ENCODE measurements around the gene NFKB2.
A peak's percentile ranks its signal among the peaks of the same experiment; 100 is the strongest.

DNA sequence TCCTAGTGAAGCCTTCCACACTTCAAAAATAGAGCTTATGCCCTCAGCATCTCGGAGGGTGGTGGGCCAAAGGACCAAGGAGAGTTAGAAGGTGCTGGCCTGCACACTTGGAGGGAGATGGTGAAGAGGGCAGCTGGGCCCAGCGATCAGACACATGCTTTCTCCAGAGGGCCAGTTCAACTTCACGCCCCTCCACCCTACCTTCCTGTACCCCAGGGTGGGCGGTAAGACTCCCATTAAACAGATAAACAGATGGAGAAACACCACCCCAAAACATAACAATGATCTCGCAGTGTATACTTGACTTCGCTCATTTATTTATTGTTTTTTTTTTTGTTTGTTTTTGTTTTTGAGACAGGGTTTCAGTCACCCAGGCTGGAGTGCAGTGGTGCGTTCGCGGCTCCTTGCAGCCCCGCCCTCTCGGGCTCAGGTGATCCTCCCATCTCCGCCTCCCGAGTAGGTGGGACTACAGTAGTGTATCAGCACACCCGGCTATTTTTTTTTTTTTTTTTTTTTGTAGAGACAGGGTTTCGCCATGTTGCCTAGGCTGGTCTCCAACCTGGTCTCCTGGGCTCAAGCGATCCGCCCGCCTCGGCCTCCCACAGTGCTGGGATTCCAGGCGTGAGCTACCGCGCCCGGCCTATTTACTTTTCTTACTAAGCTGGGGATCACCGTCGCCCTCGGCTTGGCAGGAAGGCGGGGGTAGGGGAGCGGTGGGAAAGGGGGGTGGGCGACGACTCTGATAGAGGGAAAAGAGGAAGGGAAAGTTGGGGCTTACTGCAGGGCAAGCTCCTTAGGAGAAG is 54.0 kb downstream of the NFKB2 start:
- TF ChIP-seq POLR2AphosphoS5 (IDR thresholded peaks at IDR 0.05; ENCODE audit: insufficient read depth in 1 of 2, low read depth in 1 of 2) (peak in 1 of 2 donors; percentile 30), POLR2A (IDR thresholded peaks at IDR 0.05) (no peak)
- TF ChIP-seq, protein P1, sequence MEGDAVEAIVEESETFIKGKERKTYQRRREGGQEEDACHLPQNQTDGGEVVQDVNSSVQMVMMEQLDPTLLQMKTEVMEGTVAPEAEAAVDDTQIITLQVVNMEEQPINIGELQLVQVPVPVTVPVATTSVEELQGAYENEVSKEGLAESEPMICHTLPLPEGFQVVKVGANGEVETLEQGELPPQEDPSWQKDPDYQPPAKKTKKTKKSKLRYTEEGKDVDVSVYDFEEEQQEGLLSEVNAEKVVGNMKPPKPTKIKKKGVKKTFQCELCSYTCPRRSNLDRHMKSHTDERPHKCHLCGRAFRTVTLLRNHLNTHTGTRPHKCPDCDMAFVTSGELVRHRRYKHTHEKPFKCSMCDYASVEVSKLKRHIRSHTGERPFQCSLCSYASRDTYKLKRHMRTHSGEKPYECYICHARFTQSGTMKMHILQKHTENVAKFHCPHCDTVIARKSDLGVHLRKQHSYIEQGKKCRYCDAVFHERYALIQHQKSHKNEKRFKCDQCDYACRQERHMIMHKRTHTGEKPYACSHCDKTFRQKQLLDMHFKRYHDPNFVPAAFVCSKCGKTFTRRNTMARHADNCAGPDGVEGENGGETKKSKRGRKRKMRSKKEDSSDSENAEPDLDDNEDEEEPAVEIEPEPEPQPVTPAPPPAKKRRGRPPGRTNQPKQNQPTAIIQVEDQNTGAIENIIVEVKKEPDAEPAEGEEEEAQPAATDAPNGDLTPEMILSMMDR (IDR thresholded peaks at IDR 0.05): no peak

Measured in vagina (tissue), 2 donors.